Endodermal cell (in vitro differentiated cells): Measurements from ENCODE around the gene USHBP1. TPM values are rescaled to one million over a fixed set of nuclear protein-coding genes. Genes with fewer than 3 reads are reported as not detected.

ENCODE experiments used
- DNase-seq: peaks from one replicate; pipeline ENCODE4 v3.0.0-alpha.2; 2017
- H3K27ac ChIP-seq: 2 replicates; pipeline ENCODE4 v1.5.1; 2013; ENCODE audit warnings: mild to moderate bottlenecking, low read depth, low read length, moderate library complexity
- H3K27me3 ChIP-seq: 2 replicates; pipeline ENCODE4 v1.6.1; 2013; ENCODE audit warnings: mild to moderate bottlenecking, low read length, moderate library complexity; ENCODE audit not compliant: insufficient read depth, control insufficient read depth, poor library complexity, severe bottlenecking
- H3K36me3 ChIP-seq: 2 replicates; pipeline ENCODE4 v1.7.0; 2013; ENCODE audit warnings: mild to moderate bottlenecking, low read length, moderate library complexity; ENCODE audit not compliant: control insufficient read depth, insufficient read depth
- H3K4me1 ChIP-seq: one replicate; pipeline ENCODE4 v1.7.0; 2013; ENCODE audit warnings: low read length; ENCODE audit not compliant: control insufficient read depth, insufficient read depth
- H3K4me3 ChIP-seq: 2 replicates; pipeline ENCODE4 v1.5.1; 2013; ENCODE audit warnings: mild to moderate bottlenecking, low read length, moderate library complexity
- H3K9ac ChIP-seq: 2 replicates; pipeline ENCODE4 v1.6.1; 2013; ENCODE audit warnings: mild to moderate bottlenecking, low read length, moderate library complexity; ENCODE audit not compliant: poor library complexity, severe bottlenecking; ENCODE audit errors: extremely low read depth
- H3K9me3 ChIP-seq: 2 replicates; pipeline ENCODE4 v1.6.1; 2013; ENCODE audit warnings: mild to moderate bottlenecking, low read length, moderate library complexity; ENCODE audit not compliant: control insufficient read depth
- H3K27ac Mint-ChIP-seq: 2 replicates; pipeline ENCODE4 v1.8.0; 2020; ENCODE audit warnings: mixed read lengths
- H3K27me3 Mint-ChIP-seq: 2 replicates; pipeline ENCODE4 v1.8.0; 2021; ENCODE audit warnings: mild to moderate bottlenecking, mixed read lengths; ENCODE audit not compliant: insufficient read depth
- H3K36me3 Mint-ChIP-seq: 2 replicates; pipeline ENCODE4 v1.8.0; 2020; ENCODE audit warnings: low read depth, mixed read lengths
- H3K4me1 Mint-ChIP-seq: 2 replicates; pipeline ENCODE4 v1.8.0; 2020; ENCODE audit warnings: mixed read lengths
- H3K4me3 Mint-ChIP-seq: 2 replicates; pipeline ENCODE4 v1.8.0; 2020; ENCODE audit warnings: mild to moderate bottlenecking, moderate library complexity, mixed read lengths
- H3K9me3 Mint-ChIP-seq: 2 replicates; pipeline ENCODE4 v1.8.0; 2020; ENCODE audit warnings: mild to moderate bottlenecking, mixed read lengths
- WGBS, 2 experiments: methylation state at CpG; one replicate each; pipeline versions ENCODE4 v1.1.5 to v1.1.7; 2013; ENCODE audit warnings: missing lambda C conversion rate in 2 of 2, mixed read lengths in 1 of 2; ENCODE audit not compliant: insufficient coverage in 1 of 2, insufficient read length in 1 of 2; 5-methylcytosine and 5-hydroxymethylcytosine counted together
- total RNA-seq, 2 donors: library from RNA; stranded (reverse); fragmentation: NEBNext Ultra II Directional in 1 of 2; extraction: Animal tissue kit (Norgen Biotek cat#: 25700) in 1 of 2; gene quantifications; 2 replicates in 1 of 2; 3 replicates in 1 of 2; pipeline ENCODE4 v1.2.1, GENCODE V29; 2021
- TF ChIP-seq, protein P1 (sequence below): fragments of 200-600 bp; sonication (generic); conservative IDR thresholded peaks from 2 replicates; pipeline ENCODE4 v1.5.0; 2021; ENCODE audit warnings: antibody characterized with exemption, mild to moderate bottlenecking

The USHBP1 gene
- total RNA-seq, 2 donors from 2014 or later, result 3.8 to 6.2 TPM

DNA sequence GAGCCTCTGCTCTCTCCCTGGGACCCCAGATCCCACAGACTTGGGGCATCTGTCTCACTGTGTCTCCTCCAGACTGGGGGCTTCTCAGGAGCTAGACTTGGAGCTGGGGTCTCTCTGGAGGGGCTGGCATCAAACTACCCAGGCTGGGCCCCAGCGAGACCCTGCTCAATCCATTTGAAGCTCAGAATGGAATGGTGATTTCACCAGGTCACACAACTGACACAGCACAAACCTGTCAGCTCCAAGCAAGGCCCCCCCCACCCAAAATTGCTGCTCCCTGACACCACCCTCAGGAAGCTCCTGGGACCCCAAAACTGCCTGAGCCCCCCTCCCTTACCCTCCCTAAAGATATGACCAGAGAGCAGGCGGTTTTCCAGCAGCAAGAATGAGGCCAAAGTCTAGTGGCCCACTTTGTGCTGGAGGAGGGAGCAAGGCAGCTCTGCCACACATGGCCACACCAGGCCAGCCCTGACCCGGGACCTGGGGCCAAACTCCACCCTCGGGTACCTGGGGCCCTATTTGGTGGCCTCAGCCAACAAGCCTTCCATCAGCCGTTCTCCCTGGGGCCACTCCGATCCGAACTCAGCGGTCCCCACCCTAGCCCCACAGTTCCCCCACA lies 21.2 kb downstream of the USHBP1 start:
- Mint-ChIP-seq H3K27ac (peak overlapping the region; percentile 81), H3K4me3 (peak overlapping the region; percentile 95), H3K27me3 (no peaks in the 10 kb centered on the region), H3K36me3 (peaks cover 13% of the 10 kb centered on the region), H3K4me1 (peaks cover 32% of the 10 kb centered on the region), H3K9me3 (no peaks in the 10 kb centered on the region)
- 14 to 44% methylated on average over 2 to 8 of the region's 8 CpGs for WGBS, 2 experiments
- DNase-seq, result no peak
- TF ChIP-seq, protein P1, sequence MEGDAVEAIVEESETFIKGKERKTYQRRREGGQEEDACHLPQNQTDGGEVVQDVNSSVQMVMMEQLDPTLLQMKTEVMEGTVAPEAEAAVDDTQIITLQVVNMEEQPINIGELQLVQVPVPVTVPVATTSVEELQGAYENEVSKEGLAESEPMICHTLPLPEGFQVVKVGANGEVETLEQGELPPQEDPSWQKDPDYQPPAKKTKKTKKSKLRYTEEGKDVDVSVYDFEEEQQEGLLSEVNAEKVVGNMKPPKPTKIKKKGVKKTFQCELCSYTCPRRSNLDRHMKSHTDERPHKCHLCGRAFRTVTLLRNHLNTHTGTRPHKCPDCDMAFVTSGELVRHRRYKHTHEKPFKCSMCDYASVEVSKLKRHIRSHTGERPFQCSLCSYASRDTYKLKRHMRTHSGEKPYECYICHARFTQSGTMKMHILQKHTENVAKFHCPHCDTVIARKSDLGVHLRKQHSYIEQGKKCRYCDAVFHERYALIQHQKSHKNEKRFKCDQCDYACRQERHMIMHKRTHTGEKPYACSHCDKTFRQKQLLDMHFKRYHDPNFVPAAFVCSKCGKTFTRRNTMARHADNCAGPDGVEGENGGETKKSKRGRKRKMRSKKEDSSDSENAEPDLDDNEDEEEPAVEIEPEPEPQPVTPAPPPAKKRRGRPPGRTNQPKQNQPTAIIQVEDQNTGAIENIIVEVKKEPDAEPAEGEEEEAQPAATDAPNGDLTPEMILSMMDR, result no peak
- H3K36me3 ChIP-seq, result peaks cover 21% of the 10 kb centered on the region
- H3K27me3 ChIP-seq, result no peaks in the 10 kb centered on the region
- peaks cover 15% of the 10 kb centered on the region for H3K4me1 ChIP-seq
- peak overlapping the region; percentile 95 for H3K4me3 ChIP-seq
- peak overlapping the region; percentile 83 for H3K9ac ChIP-seq
- H3K27ac ChIP-seq, result peak overlapping the region; percentile 60
- no peaks in the 10 kb centered on the region for H3K9me3 ChIP-seq

DNA sequence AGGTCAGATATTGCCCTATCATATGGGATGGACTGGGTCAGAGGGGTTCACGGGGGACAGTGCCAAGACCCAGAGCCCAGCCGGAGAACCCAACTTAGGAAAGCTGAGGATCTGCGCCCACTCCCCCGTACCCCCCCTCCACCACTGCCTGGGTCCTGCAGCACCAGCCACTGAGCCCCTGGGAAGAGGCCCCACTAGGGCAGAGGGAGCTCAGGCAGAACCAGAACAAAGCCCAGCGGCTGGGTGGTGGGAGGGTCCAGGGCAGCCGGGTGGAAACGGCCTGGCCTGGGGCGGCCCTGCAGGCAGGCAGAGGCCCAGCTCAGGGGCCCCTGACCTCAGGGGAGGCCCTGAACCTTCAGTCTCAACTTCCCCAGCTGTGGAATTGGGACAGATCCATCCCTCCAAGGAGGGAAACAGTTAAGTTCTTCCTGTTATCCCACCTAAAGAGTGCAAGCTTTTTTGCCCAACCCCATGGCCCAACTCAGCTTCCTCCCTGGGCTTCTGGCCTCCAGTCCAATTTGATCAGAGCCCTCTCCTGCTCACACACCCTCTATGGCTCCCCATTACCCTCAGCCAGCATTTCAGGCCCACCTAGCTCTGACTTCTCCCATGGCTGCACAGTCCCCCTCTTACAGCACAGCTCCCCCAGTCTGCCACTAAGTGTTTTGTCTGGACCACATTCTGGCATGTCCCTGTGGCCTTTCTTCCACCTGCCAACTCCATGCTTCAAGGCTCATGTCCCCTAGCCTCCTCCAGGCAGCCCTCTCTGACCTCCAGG lies 21.9 kb downstream of the USHBP1 start:
- Mint-ChIP-seq H3K27ac (no peak overlapping the region), H3K4me3 (peak overlapping the region; percentile 95), H3K36me3 (peaks cover 18% of the 10 kb centered on the region), H3K4me1 (peaks cover 27% of the 10 kb centered on the region), H3K27me3 (no peaks in the 10 kb centered on the region), H3K9me3 (no peaks in the 10 kb centered on the region)
- Histone ChIP-seq H3K4me1 (peaks cover 8% of the 10 kb centered on the region), H3K27ac (no peak overlapping the region), H3K9ac (peak overlapping the region; percentile 3), H3K27me3 (no peaks in the 10 kb centered on the region), H3K9me3 (no peaks in the 10 kb centered on the region), H3K36me3 (peaks cover 28% of the 10 kb centered on the region), H3K4me3 (peak overlapping the region; percentile 95)
- WGBS, 2 experiments, result 82 to 89% methylated on average over 4 to 8 of the region's 8 CpGs
- DNase-seq, result peak; percentile 40
- TF ChIP-seq, protein P1, result no peak

DNA sequence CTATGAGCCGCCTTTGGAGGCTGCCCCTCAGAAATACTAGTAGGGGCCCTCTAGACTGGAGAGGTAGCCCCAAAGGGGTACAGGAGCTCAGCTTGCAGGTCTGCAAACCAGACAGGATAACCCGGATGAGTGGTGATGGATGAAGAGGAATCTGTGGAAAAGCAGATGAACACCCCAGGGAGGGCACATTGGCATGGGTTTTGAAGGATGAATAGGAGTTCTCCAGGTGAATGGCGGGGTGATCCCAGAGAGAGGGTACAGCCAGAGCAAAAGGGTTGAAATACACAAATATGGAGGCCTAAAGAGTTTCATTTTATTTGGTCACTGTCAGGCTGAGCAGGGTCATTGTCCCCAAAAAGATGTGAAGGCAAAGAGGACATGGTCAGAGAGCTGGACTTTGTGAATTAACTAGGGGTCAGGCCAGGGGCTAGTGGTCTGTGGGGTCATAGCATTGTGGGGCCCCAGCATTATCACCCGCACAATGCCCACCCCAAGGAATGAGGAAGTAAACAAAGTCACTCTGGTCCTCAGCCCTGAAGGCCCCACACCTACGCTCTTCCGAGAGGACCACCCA lies 23.6 kb downstream of the USHBP1 start:
- no peak overlapping the region for H3K4me3 Mint-ChIP-seq
- H3K36me3 Mint-ChIP-seq, result peaks cover 18% of the 10 kb centered on the region
- no peak overlapping the region for H3K9ac ChIP-seq
- TF ChIP-seq, protein P1, result no peak
- H3K4me1 ChIP-seq, result peaks cover 4% of the 10 kb centered on the region
- H3K9me3 ChIP-seq, result no peaks in the 10 kb centered on the region
- WGBS, 2 experiments, result 94 to 100% methylated on average over 2 to 6 of the region's 6 CpGs
- H3K27me3 Mint-ChIP-seq, result no peaks in the 10 kb centered on the region
- H3K4me3 ChIP-seq, result no peak overlapping the region
- no peaks in the 10 kb centered on the region for H3K9me3 Mint-ChIP-seq
- peaks cover 20% of the 10 kb centered on the region for H3K4me1 Mint-ChIP-seq
- H3K27ac Mint-ChIP-seq, result peak overlapping the region; percentile 68
- H3K27ac ChIP-seq, result no peak overlapping the region
- H3K27me3 ChIP-seq, result no peaks in the 10 kb centered on the region
- no peak for DNase-seq
- peaks cover 29% of the 10 kb centered on the region for H3K36me3 ChIP-seq
